HEK293T (cell line): ENCODE results near the gene SH3BP4.

Experiments
- CTCF ChIA-PET: fragments of 350-600 bp; formaldehyde crosslinking; extraction: SDS; loops from one replicate; lab custom pipeline; 2021; ENCODE audit warnings: antibody characterized with exemption, inconsistent platforms; lab: Yijun Ruan, JAX
- POLR2A ChIA-PET: fragments of 350-600 bp; formaldehyde crosslinking; extraction: SDS; loops from one replicate; lab custom pipeline; 2020; ENCODE audit warnings: antibody characterized with exemption, inconsistent platforms; lab: Yijun Ruan, JAX
- DNase-seq: peaks from one replicate; pipeline ENCODE4 v3.0.0; 2012; ENCODE audit warnings: mixed read lengths; ENCODE audit errors: extremely low spot score
- ARNT ChIP-seq: fragments of 450-650 bp; IDR thresholded peaks from 2 replicates; pipeline ENCODE4 v1.6.1; 2017; ENCODE audit warnings: mild to moderate bottlenecking
- BHLHE40 ChIP-seq: fragments of 450-650 bp; IDR thresholded peaks from 2 replicates; pipeline ENCODE4 v1.6.1; 2016; ENCODE audit warnings: mild to moderate bottlenecking, moderate library complexity, borderline replicate concordance
- CTBP1 ChIP-seq: fragments of 450-650 bp; IDR thresholded peaks from 2 replicates; pipeline ENCODE4 v1.6.1; 2016; ENCODE audit warnings: borderline replicate concordance
- ELF4 ChIP-seq: fragments of 450-650 bp; IDR thresholded peaks from 2 replicates; pipeline ENCODE4 v1.6.1; 2017; ENCODE audit warnings: antibody characterized with exemption
- FOXA1 ChIP-seq: fragments of 450-650 bp; IDR thresholded peaks from 2 replicates; pipeline ENCODE4 v1.6.1; 2016; ENCODE audit warnings: mild to moderate bottlenecking
- FOXK2 ChIP-seq: fragments of 450-650 bp; IDR thresholded peaks from 2 replicates; pipeline ENCODE4 v1.6.1; 2016; ENCODE audit warnings: mild to moderate bottlenecking
- FOXM1 ChIP-seq: fragments of 450-650 bp; IDR thresholded peaks from 2 replicates; pipeline ENCODE4 v1.6.1; 2017; ENCODE audit warnings: mild to moderate bottlenecking, borderline replicate concordance
- HDGF ChIP-seq: fragments of 450-650 bp; IDR thresholded peaks from 2 replicates; pipeline ENCODE4 v1.6.1; 2017; ENCODE audit warnings: antibody characterized with exemption, borderline replicate concordance
- L3MBTL2 ChIP-seq: fragments of 450-650 bp; conservative IDR thresholded peaks from 2 replicates; pipeline ENCODE4 v1.6.1; 2016; ENCODE audit warnings: mild to moderate bottlenecking
- LEF1 ChIP-seq: fragments of 450-650 bp; IDR thresholded peaks from 2 replicates; pipeline ENCODE4 v1.6.1; 2017; ENCODE audit warnings: mild to moderate bottlenecking, borderline replicate concordance
- NFRKB ChIP-seq: fragments of 450-650 bp; IDR thresholded peaks from 2 replicates; pipeline ENCODE4 v1.6.1; 2016; ENCODE audit warnings: mild to moderate bottlenecking, moderate library complexity
- SP1 ChIP-seq: fragments of 450-650 bp; IDR thresholded peaks from 2 replicates; pipeline ENCODE4 v1.6.1; 2017
- SUZ12 ChIP-seq: fragments of 450-650 bp; IDR thresholded peaks from 2 replicates; pipeline ENCODE4 v1.6.1; 2016; ENCODE audit warnings: mild to moderate bottlenecking
- TARDBP ChIP-seq: fragments of 450-650 bp; IDR thresholded peaks from 2 replicates; pipeline ENCODE4 v1.6.1; 2016
- ZNF384 ChIP-seq: fragments of 450-650 bp; IDR thresholded peaks from 2 replicates; pipeline ENCODE4 v1.6.1; 2016
- TF ChIP-seq, protein P1 (sequence below): fragments of 450-650 bp; IDR thresholded peaks from 2 replicates; pipeline ENCODE4 v1.6.1; 2016

SH3BP4 gene

DNA sequence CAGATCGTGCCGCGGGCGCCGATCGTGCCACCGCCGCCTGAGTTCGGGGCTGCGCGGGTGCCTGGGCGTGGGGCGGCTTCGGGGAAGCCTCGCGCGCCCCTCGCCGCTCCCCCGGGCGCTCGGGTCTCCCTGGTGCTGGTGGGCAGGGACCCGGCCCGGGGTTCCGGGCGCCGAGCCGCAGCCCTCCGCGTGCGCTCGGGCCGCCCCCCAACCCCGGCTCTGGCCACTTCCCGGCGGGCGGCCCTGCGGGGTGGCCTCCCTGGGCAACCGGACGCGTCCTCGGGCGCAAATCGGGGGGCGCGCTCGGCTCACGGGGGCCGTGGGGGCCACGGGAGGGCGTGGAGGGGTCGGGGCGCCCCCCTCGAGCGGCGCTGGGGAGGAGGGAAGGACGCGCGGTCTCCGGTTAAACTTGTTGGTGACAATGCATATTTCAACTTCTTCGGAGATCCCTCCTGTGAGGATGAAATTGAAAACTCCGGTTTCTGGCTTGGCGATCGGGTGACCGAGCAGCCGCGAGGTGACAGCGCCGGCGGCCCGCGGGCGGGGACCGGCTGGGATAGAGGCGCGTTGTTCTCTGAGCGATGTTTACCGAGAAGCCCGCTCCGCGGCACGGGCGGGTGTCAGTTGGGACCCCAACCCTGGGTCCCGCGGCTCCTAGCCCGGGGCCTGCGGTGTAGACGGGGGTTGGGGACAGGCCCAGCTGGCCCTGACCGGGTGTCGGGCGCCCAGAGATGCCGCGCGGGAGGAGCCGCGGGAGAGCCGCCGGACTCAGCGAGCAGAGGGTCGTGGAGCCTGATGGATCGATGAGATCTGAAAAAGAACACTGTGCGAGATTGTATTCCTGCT lies 676 bp downstream of the SH3BP4 start:
- CTCF ChIA-PET = no interaction called here
- TF ChIP-seq FOXK2 = no peak
- DNase-seq = no peak
- POLR2A ChIA-PET = no interaction called here

DNA sequence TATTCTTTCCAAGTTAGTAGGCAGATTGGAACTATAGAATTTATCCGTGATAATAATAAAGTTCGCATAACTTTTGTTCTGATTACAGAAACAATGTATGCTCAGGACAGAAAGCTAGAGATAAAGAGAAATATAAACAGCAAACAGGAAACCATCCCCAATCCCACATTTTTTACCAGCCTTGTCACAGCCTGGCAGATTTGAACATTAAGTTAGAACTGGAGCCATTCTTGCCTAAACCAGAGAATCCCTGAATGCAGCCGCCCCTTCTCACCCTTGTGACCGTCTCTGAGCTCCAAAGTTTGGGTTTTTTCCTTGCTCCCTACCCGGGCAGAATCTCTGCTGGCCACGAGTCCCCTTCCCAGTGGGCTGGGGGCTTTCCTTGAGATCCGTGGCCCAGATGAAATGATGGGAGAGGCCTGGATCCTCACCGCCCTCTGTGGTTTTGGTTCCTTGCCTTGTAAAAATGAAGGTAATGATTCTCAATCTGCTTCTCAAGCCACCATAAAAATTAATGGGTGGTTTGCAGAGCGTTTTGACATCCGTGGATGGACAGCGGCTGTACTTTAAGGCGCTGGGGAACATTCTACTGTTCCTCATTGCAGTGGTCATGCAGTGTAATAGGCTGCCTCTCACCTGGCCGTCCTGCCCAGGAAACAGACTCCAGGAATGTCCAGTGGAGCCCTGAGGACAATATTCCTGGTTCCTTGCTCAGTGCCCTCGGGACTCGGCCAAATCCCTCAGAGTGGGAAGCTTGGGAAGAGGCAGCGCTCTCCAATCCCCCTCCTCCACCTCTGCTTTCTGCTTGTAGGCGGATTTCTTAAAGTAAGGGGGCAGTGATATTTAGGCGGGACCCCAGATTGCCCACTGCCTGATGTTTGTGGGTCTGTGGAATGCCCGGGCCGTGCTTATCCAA lies 1.6 kb downstream of the SH3BP4 start:
- POLR2A ChIA-PET = no interaction called here
- CTCF ChIA-PET = no interaction called here
- TF ChIP-seq SUZ12 = no peak
- no peak for TF ChIP-seq TARDBP
- no peak for TF ChIP-seq CTBP1
- DNase-seq = no peak

DNA sequence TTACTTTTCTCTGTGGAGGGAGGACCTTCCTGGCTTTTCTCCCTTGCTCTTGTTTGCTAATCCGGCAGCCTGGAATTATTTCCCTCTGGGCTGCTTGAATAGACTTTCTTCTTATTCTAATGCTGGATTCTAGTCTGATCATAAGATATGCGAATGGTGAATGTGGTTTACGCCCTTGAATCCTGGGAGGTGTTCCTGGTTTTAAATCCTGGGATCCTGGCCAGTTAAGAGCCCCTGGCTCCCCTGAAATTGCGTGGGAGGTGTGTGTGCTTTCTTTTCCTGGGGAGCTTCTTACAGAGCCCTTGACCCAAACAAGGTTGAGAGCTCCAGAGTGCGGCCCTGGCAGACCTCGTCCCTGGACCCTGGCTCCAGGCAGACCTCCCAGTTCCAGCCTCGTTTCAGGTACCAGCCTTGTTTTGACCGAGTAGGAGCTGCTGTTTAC lies 2.8 kb downstream of the SH3BP4 start:
- DNase-seq = no peak
- ChIA-PET POLR2A (no interaction called here), CTCF (no interaction called here)
- TF ChIP-seq FOXK2 (no peak), BHLHE40 (no peak), FOXA1 (no peak), L3MBTL2 (no peak)
- TF ChIP-seq, protein P1, sequence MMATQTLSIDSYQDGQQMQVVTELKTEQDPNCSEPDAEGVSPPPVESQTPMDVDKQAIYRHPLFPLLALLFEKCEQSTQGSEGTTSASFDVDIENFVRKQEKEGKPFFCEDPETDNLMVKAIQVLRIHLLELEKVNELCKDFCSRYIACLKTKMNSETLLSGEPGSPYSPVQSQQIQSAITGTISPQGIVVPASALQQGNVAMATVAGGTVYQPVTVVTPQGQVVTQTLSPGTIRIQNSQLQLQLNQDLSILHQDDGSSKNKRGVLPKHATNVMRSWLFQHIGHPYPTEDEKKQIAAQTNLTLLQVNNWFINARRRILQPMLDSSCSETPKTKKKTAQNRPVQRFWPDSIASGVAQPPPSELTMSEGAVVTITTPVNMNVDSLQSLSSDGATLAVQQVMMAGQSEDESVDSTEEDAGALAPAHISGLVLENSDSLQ = no peak

DNA sequence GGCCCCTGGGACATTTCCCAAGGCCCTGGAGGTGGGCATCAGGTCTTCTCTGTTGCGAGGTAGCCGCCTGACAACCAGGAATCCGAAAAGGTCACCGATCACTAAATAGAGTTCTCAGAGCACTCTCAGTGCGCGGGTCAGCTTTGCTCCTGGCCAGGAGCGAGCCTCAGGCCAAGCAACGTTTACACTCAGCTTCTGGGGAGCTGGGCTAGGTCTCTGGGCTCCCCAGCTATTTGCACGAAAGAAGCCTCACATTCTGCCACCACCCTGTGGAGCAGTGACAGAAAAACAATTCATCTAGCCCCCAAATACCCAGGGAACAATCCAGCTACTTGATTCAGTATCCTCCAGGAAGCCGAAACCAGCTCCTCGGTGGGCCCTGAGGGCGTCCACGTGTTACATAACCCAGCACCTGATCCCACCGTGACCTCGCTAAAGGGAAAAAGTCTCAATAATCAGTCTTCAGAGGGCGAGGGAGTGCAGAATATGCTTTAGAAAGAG lies 3.3 kb downstream of the SH3BP4 start:
- DNase-seq = no peak
- ChIA-PET POLR2A (no interaction called here), CTCF (no interaction called here)
- TF ChIP-seq NFRKB (no peak), FOXM1 (no peak), CTBP1 (no peak), SUZ12 (no peak), TARDBP (no peak), LEF1 (no peak), L3MBTL2 (no peak), ZNF384 (no peak), ELF4 (no peak), ARNT (no peak), FOXK2 (no peak), FOXA1 (no peak), HDGF (no peak)
- TF ChIP-seq, protein P1 = no peak

DNA sequence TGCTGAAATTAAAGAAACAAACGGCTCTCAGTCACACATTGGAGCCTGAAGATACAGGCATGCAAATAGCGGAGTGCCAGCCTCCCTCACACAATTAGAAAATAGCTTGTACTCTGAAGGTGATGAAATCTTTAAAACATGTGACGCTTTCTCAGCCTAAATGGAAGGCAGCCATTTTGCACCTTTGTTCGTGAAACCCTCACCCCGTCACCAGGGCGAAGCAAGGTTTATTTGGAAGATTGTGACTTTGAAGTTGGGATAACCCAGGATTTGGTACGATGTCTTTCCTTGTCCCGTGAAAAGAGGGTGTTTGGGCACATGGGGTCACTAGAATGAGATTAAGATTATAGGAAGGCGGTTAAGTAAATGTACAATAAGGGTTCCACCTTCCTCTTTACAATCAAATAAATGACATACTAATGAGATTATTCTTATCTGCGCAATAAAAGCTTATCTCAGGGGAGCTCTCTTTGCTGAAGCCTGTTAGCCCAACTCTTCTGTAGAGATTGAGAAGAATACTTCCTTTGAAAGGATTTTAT lies 4.2 kb downstream of the SH3BP4 start:
- TF ChIP-seq CTBP1 (no peak), SP1 (no peak), SUZ12 (no peak), L3MBTL2 (no peak)
- POLR2A ChIA-PET = no interaction called here
- CTCF ChIA-PET = interaction anchor here (0.7 kb wide), 1 partner anchor 152 kb away, joined by 5 read pairs; no protein-coding TSS in a partner anchor
- no peak for DNase-seq

DNA sequence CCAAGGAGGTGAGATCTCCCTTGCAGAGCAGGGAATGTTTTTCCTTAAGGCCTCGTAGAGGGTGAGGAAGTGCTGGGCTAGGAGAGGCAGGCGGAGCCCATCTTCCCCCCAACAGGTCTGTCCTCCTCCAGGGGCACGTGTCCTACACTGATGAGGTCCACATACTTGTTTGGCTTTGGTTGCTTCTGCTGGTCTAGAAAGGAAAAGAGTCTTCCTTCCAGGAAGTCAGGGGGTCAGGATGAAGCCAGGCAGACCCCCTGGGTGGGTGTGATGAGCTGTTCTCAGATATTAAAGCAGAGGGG lies 6.0 kb downstream of the SH3BP4 start:
- no peak for TF ChIP-seq FOXA1
- no peak for TF ChIP-seq FOXM1
- TF ChIP-seq NFRKB = no peak
- ChIA-PET POLR2A (no interaction called here), CTCF (no interaction called here)
- no peak for DNase-seq

DNA sequence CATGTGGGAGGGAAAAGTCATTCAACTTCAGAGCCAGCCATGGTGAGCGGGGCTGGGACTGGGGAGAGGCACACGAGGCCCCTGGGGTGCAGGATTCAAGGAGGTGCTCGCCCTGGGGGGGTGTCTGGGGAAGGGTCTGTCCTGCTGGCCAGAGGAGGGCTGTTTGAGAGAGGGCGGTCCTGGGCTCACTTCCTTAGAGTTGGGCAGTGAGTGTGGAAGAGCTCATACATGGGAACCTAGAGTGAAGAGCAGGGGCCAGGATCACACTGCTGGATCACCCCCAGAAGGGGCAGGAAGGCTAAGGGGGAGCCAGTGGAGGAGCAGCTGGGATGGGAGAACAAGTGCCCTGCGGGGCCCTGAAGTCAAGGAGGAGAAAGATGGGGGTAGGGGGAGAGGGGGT lies 6.5 kb downstream of the SH3BP4 start:
- ChIA-PET CTCF (no interaction called here), POLR2A (no interaction called here)
- TF ChIP-seq LEF1 (no peak), FOXK2 (no peak), ARNT (no peak), TARDBP (no peak), FOXA1 (no peak), SP1 (no peak), NFRKB (no peak)
- DNase-seq = no peak
